Measurements from ENCODE around the gene SLC39A11.

Gene SLC39A11

DNA sequence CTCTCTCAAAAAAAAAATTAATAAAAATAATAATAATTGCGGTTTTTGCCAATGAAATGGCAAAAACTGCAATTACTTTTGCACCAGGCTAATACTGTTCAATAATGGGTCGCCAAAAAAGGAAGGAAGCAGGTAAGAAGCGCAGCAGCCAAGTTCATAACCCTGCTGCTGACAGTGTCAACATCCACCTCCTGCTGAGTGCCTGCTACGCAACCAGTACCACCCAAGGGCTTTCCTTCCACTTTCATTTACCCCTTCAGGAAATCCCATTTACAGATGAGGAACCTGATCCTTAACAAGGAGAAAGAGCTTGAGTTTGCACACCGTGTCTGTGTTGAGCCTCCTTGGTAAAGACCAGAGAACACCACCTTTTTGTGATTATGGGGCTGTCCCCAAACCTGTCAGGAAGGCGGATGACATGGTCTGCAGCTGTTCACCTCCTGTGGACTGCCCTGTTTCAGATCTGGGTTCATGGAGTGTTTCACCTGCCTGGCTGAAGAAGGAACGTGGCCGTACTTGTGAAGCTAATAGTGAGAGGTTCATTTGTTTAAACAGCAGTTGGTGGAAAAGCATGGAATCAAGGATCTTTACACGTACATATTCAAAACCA, 378.0 kb downstream of the SLC39A11 start:
- Histone ChIP-seq H3K79me2 (ENCODE audit: insufficient read depth, low read depth) (no peaks in the 10 kb centered on the region), H3K9ac (no peak overlapping the region), H3K4me1 (ENCODE audit: low read depth, poor library complexity, severe bottlenecking) (no peaks in the 10 kb centered on the region), H3K36me3 (ENCODE audit: insufficient read depth) (no peaks in the 10 kb centered on the region), H2AFZ (ENCODE audit: low read depth) (no peak overlapping the region), H4K20me1 (ENCODE audit: insufficient read depth) (no peaks in the 10 kb centered on the region), H3K4me2 (no peak overlapping the region), H3K27ac (no peak overlapping the region), H3K4me3 (IDR thresholded peaks at IDR 0.05; ENCODE audit: insufficient read depth, low read depth, low read length) (no peak overlapping the region), H3K27me3 (ENCODE audit: insufficient read depth, low read depth) (no peaks in the 10 kb centered on the region)
- TF ChIP-seq, protein P1, sequence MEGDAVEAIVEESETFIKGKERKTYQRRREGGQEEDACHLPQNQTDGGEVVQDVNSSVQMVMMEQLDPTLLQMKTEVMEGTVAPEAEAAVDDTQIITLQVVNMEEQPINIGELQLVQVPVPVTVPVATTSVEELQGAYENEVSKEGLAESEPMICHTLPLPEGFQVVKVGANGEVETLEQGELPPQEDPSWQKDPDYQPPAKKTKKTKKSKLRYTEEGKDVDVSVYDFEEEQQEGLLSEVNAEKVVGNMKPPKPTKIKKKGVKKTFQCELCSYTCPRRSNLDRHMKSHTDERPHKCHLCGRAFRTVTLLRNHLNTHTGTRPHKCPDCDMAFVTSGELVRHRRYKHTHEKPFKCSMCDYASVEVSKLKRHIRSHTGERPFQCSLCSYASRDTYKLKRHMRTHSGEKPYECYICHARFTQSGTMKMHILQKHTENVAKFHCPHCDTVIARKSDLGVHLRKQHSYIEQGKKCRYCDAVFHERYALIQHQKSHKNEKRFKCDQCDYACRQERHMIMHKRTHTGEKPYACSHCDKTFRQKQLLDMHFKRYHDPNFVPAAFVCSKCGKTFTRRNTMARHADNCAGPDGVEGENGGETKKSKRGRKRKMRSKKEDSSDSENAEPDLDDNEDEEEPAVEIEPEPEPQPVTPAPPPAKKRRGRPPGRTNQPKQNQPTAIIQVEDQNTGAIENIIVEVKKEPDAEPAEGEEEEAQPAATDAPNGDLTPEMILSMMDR (conservative IDR thresholded peaks at IDR 0.05; ENCODE audit: low read depth, low read length): no peak

DNA sequence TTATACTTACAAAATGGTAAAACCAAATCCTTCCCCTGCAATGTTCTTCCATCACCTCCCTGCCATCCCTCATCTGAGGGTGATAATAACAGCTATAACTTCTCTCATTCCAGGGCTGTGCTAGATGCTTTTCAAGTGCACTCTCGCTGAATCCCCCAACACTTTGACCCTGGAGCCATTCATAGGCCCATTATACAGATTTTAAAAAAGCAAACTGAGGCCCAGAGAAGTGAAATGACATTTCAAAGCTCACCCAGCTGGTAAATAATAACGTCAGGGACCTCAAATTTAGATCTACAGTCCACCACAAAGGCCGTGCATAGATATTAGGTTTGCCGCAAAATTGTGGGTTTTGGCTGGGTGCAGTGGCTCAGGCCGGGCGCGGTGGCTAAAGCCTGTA, 378.8 kb downstream of the SLC39A11 start:
- no peaks in the 10 kb centered on the region for H4K20me1 ChIP-seq (ENCODE audit: insufficient read depth)
- no peak overlapping the region for H2AFZ ChIP-seq (ENCODE audit: low read depth)
- no peak overlapping the region for H3K4me2 ChIP-seq
- H3K4me1 ChIP-seq (ENCODE audit: low read depth, poor library complexity, severe bottlenecking): no peaks in the 10 kb centered on the region
- TF ChIP-seq, protein P1 (conservative IDR thresholded peaks at IDR 0.05; ENCODE audit: low read depth, low read length): no peak
- H3K36me3 ChIP-seq (ENCODE audit: insufficient read depth): no peaks in the 10 kb centered on the region
- no peak overlapping the region for H3K27ac ChIP-seq
- no peak overlapping the region for H3K4me3 ChIP-seq (IDR thresholded peaks at IDR 0.05; ENCODE audit: insufficient read depth, low read depth, low read length)
- H3K79me2 ChIP-seq (ENCODE audit: insufficient read depth, low read depth): no peaks in the 10 kb centered on the region
- no peaks in the 10 kb centered on the region for H3K27me3 ChIP-seq (ENCODE audit: insufficient read depth, low read depth)
- H3K9ac ChIP-seq: no peak overlapping the region

DNA sequence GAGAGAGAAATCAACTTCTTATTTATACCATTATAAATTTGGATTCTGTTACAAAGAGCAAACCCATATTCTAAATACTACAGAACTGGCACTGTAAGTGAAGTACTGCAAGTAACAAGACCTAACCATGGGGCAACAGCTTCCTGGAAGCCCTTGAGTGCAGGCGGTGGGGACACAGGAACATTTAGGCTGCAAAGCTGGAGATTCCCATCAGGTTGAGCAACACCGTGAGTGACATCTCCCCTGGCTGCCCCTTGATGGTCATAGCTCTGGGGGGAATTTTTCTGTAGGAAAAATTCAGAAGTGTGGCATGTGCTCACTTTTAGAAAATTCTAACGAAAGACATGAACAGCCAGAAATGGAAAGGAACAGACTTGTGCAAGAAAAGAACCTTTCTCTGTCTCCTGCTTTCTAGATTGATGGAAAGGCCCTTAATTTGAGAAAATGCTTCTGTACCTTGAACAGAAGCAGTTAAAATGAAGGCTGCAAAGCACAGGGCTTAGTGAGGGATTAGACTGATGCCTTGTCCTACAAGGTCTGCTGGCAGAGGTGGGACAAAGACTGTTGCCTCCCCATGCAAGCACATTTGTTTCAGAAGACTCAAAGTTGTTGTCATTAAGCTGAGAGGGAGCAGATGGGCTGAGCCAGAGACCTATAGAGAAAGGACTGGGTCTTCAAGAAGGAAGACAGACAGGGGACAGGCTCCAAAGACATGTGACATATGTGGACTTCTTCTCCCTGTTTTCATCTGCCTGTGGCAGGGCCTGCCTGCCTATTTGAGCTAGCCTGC, 380.8 kb downstream of the SLC39A11 start:
- Histone ChIP-seq H3K4me3 (IDR thresholded peaks at IDR 0.05; ENCODE audit: insufficient read depth, low read depth, low read length) (no peak overlapping the region), H3K36me3 (ENCODE audit: insufficient read depth) (no peaks in the 10 kb centered on the region), H3K4me1 (ENCODE audit: low read depth, poor library complexity, severe bottlenecking) (peaks cover 3% of the 10 kb centered on the region), H3K9ac (no peak overlapping the region), H2AFZ (ENCODE audit: low read depth) (no peak overlapping the region), H3K79me2 (ENCODE audit: insufficient read depth, low read depth) (no peaks in the 10 kb centered on the region), H3K4me2 (no peak overlapping the region), H3K27me3 (ENCODE audit: insufficient read depth, low read depth) (no peaks in the 10 kb centered on the region), H4K20me1 (ENCODE audit: insufficient read depth) (no peaks in the 10 kb centered on the region), H3K27ac (no peak overlapping the region)
- TF ChIP-seq, protein P1 (conservative IDR thresholded peaks at IDR 0.05; ENCODE audit: low read depth, low read length): no peak

DNA sequence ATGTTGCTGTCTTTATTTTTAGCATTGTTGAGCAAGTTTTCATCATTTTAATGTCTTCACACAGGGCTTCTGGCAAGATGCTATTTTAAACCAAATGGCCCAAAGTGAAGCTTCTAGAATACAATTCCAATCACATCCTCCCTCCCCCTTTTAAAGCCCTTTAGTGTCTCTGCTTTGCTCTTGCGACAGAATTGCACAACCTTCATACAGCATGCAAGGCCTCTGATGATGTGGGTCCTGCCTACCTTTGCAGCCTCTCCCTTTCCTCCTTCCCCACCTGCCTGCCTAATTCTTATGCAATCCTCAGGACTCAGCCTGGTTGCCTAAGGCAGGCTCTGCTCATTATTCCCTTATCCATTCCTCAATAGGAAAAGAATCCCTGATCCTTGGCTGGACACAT, 381.7 kb downstream of the SLC39A11 start:
- Histone ChIP-seq H2AFZ (ENCODE audit: low read depth) (no peak overlapping the region), H3K9ac (no peak overlapping the region), H4K20me1 (ENCODE audit: insufficient read depth) (no peaks in the 10 kb centered on the region), H3K4me3 (IDR thresholded peaks at IDR 0.05; ENCODE audit: insufficient read depth, low read depth, low read length) (no peak overlapping the region), H3K36me3 (ENCODE audit: insufficient read depth) (no peaks in the 10 kb centered on the region), H3K27me3 (ENCODE audit: insufficient read depth, low read depth) (no peaks in the 10 kb centered on the region), H3K4me1 (ENCODE audit: low read depth, poor library complexity, severe bottlenecking) (peaks cover 9% of the 10 kb centered on the region), H3K79me2 (ENCODE audit: insufficient read depth, low read depth) (no peaks in the 10 kb centered on the region), H3K4me2 (no peak overlapping the region), H3K27ac (no peak overlapping the region)
- TF ChIP-seq, protein P1 (conservative IDR thresholded peaks at IDR 0.05; ENCODE audit: low read depth, low read length): no peak
